Mesenchymal stem cell (in vitro differentiated cells and primary cell): ENCODE data around the gene TMEM100. TPM values are rescaled to one million over a fixed set of nuclear protein-coding genes. Genes with fewer than 3 reads are reported as not detected.

Experiments
- DNase-seq: peaks from one replicate; pipeline ENCODE4 v3.0.0-alpha.2; 2013
- H2AFZ ChIP-seq: one replicate; pipeline ENCODE4 v1.6.1; 2013; ENCODE audit warnings: low read depth, mild to moderate bottlenecking, control low read depth, inconsistent platforms, low read length, moderate library complexity
- H2AK5ac ChIP-seq: 2 replicates; pipeline ENCODE4 v1.6.1; 2013; ENCODE audit warnings: low read length, moderate library complexity, mild to moderate bottlenecking, inconsistent platforms; ENCODE audit not compliant: severe bottlenecking
- H2BK120ac ChIP-seq: one replicate; pipeline ENCODE4 v1.6.1; 2013; ENCODE audit warnings: low read depth, mild to moderate bottlenecking, inconsistent platforms, low read length, moderate library complexity
- H2BK12ac ChIP-seq, 2 experiments: one replicate each; pipeline ENCODE4 v1.6.1; 2013; ENCODE audit warnings: inconsistent platforms in 2 of 2, low read length in 2 of 2, mild to moderate bottlenecking in 2 of 2, moderate library complexity in 2 of 2, control low read depth in 1 of 2
- H2BK15ac ChIP-seq: one replicate; pipeline ENCODE4 v1.6.1; 2013; ENCODE audit warnings: mild to moderate bottlenecking, low read depth, inconsistent platforms; ENCODE audit not compliant: poor library complexity, severe bottlenecking
- H2BK5ac ChIP-seq: 2 replicates; pipeline ENCODE4 v1.6.1; 2013; ENCODE audit warnings: low read depth, mild to moderate bottlenecking, low read length, control low read depth, inconsistent platforms; ENCODE audit not compliant: poor library complexity, severe bottlenecking
- H3K14ac ChIP-seq, 2 experiments: one replicate each; pipeline ENCODE4 v1.6.1; 2013; ENCODE audit warnings: inconsistent platforms in 2 of 2, low read length in 2 of 2, control low read depth in 1 of 2, mild to moderate bottlenecking in 1 of 2, moderate library complexity in 1 of 2
- H3K18ac ChIP-seq, 2 experiments: one replicate each; pipeline ENCODE4 v1.6.1; 2013; ENCODE audit warnings: inconsistent platforms in 2 of 2, low read length in 2 of 2, control low read depth in 1 of 2, low read depth in 1 of 2, mild to moderate bottlenecking in 1 of 2
- H3K23ac ChIP-seq, 2 experiments: one replicate each; pipeline ENCODE4 v1.6.1; 2013; ENCODE audit warnings: inconsistent platforms in 2 of 2, low read length in 2 of 2, mild to moderate bottlenecking in 2 of 2, moderate library complexity in 2 of 2, control low read depth in 1 of 2
- H3K27ac ChIP-seq: 2 replicates; pipeline ENCODE4 v1.5.1; 2013; ENCODE audit warnings: mild to moderate bottlenecking, moderate library complexity, low read length, control low read depth, inconsistent platforms; ENCODE audit not compliant: poor library complexity, severe bottlenecking
- H3K27me3 ChIP-seq, 2 experiments: 2 replicates each; pipeline versions ENCODE4 v1.6.1 to v1.7.0; 2013; ENCODE audit warnings: low read length in 2 of 2, mild to moderate bottlenecking in 2 of 2, moderate library complexity in 2 of 2, control low read depth in 1 of 2, inconsistent platforms in 1 of 2; ENCODE audit not compliant: control insufficient read depth in 1 of 2, insufficient read depth in 1 of 2
- H3K36me3 ChIP-seq, 2 experiments: 2 replicates each; pipeline versions ENCODE4 v1.6.1 to v1.7.0; 2013; ENCODE audit warnings: low read length in 2 of 2, control low read depth in 1 of 2, inconsistent platforms in 1 of 2, low read depth in 1 of 2, mild to moderate bottlenecking in 1 of 2; ENCODE audit not compliant: insufficient read depth in 2 of 2, control insufficient read depth in 1 of 2
- H3K4ac ChIP-seq, 2 experiments: one replicate each; pipeline ENCODE4 v1.6.1; 2013; ENCODE audit warnings: inconsistent platforms in 2 of 2, low read length in 2 of 2, mild to moderate bottlenecking in 2 of 2, moderate library complexity in 2 of 2, control low read depth in 1 of 2, low read depth in 1 of 2
- H3K4me1 ChIP-seq: 2 replicates; pipeline ENCODE4 v1.6.1; 2013; ENCODE audit warnings: low read depth, low read length, control low read depth; ENCODE audit not compliant: control insufficient read depth, insufficient read depth
- H3K4me2 ChIP-seq: 2 replicates; pipeline ENCODE4 v1.6.1; 2013; ENCODE audit warnings: low read length, mild to moderate bottlenecking, inconsistent platforms; ENCODE audit not compliant: poor library complexity, severe bottlenecking
- H3K4me3 ChIP-seq, 2 experiments: 2 replicates each; pipeline versions ENCODE4 v1.5.1 to v1.7.0; 2013; ENCODE audit warnings: low read length in 2 of 2, mild to moderate bottlenecking in 2 of 2, control low read depth in 1 of 2, low read depth in 1 of 2; ENCODE audit not compliant: insufficient read depth in 1 of 2
- H3K79me1 ChIP-seq: replicated peaks from 2 replicates; pipeline ENCODE4 v1.6.1; 2013; ENCODE audit warnings: mild to moderate bottlenecking, control low read depth, low read length, inconsistent platforms; ENCODE audit not compliant: poor library complexity, severe bottlenecking
- H3K9ac ChIP-seq: 2 replicates; pipeline ENCODE4 v1.7.0; 2013; ENCODE audit warnings: mild to moderate bottlenecking, low read length, moderate library complexity
- H3K9me3 ChIP-seq: 2 replicates; pipeline ENCODE4 v1.7.0; 2013; ENCODE audit warnings: mild to moderate bottlenecking, low read length; ENCODE audit not compliant: control insufficient read depth
- H4K8ac ChIP-seq: one replicate; pipeline ENCODE4 v1.6.1; 2013; ENCODE audit warnings: inconsistent platforms, mild to moderate bottlenecking, low read length, moderate library complexity
- H4K91ac ChIP-seq: one replicate; pipeline ENCODE4 v1.6.1; 2013; ENCODE audit warnings: mild to moderate bottlenecking, low read length, inconsistent platforms
- WGBS: methylation state at CpG from one replicate; pipeline ENCODE4 v1.1.7; 2013; ENCODE audit warnings: mixed read lengths; 5-methylcytosine and 5-hydroxymethylcytosine counted together
- polyA plus RNA-seq, 2 experiments: library from polyadenylated mRNA; stranded (reverse); fragments of 200-250 nt; gene quantifications; one replicate each; pipeline ENCODE4 v1.2.3, GENCODE V29; 2013

TMEM100 gene, protein sequence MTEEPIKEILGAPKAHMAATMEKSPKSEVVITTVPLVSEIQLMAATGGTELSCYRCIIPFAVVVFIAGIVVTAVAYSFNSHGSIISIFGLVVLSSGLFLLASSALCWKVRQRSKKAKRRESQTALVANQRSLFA
- polyA plus RNA-seq (2013, experiment 1 of 2): 151 TPM
- 182 TPM for polyA plus RNA-seq (2013, experiment 2 of 2)

DNA sequence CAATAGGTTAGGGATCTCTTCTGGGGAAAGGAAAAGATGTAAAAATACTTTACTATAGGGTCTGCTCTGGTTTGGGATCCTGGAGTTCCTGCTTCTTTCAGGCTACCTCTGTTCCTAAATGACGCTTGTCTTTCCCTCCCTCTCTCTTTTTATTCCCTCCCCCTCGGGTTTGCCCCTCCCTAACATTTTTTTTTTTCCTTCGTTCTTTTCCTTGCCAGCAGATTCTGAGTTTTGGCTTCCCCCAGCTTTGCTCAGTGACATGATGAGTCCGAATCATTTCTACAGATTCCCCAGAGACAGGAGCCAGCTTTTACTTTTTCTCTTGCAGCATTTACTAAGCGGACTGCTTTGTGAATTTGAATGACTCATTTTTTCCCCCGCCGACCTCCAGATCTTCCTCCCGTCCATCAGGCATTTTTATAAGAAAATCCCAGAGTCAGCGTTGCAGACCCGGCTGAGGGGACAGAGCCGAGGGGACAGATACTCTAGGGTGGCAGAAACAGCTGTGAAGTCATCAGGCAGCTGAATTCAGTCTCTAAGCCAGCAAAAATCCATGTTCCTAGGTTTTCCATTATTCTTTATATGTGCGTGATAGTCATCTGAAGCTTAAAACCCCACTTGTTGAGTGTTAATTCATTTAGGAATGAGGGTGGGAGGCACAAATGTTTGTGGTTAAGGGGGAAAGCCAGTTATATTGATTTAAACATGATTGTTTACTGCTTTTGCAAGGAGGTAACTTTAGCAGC, at the start of gene TMEM100:
Gene TMEM100, minus strand, starts transcription at position 123 of the 746 bp plus-strand sequence. CDS start 1,794 bp downstream, outside the sequence.
- WGBS: 2% methylated on average over 12 of the region's 12 CpGs

DNA sequence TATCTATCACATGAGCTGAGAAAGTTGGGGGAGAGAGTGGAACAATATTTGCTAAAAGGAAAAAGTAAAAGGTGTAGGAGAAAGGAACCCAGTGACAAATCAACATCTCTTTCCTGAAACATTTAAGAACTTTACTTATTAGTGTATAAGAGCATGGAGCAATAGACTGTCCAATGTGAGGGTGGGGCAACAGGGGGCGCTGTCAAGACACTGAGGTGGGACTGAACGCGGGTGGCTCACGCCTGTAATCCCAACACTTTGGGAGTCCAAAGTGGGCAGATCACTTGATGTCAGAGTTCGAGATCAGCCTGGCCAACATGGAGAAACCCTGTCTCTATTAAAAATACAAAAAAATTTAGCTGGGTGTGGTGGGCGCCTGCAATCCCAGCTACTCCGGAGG, 49.4 kb upstream of the TMEM100 start:
- Histone ChIP-seq H3K27ac (no peak overlapping the region), H2BK15ac (no peak overlapping the region), H3K36me3 (peaks cover 27 to 68% of the 10 kb centered on the region in 2 experiments), H2BK120ac (no peak overlapping the region), H3K4me2 (no peak overlapping the region), H3K18ac (no peak overlapping the region), H3K4me3 (no peak overlapping the region), H2BK5ac (no peak overlapping the region), H3K4me1 (peaks cover 5% of the 10 kb centered on the region), H3K4ac (no peak overlapping the region), H4K8ac (no peak overlapping the region), H2AFZ (no peak overlapping the region), H2AK5ac (no peak overlapping the region), H3K9me3 (no peaks in the 10 kb centered on the region), H3K23ac (no peak overlapping the region), H3K79me1 (peaks cover 19% of the 10 kb centered on the region), H4K91ac (no peak overlapping the region), H3K27me3 (no peaks in the 10 kb centered on the region), H3K14ac (no peak overlapping the region), H3K9ac (no peak overlapping the region), H2BK12ac (no peak overlapping the region)
- DNase-seq: no peak
- 97% methylated on average over 6 of the region's 7 CpGs for WGBS

More for the DNA sequence above, at the start of gene TMEM100:
- peak within 1 kb of the TSS in 1 of 2 experiments; percentile 47 for H3K4ac ChIP-seq
- H3K27ac ChIP-seq: no peak within 1 kb of the TSS
- H3K27me3 ChIP-seq: peaks cover 0 to 53% of the 10 kb centered on the region in 2 experiments
- H3K18ac ChIP-seq: peak within 1 kb of the TSS in 1 of 2 experiments; percentile 77
- no peak within 1 kb of the TSS for H2BK120ac ChIP-seq
- peak; percentile 93 for DNase-seq
- H3K4me1 ChIP-seq: no peaks in the 10 kb centered on the region
- H2BK12ac ChIP-seq: peak within 1 kb of the TSS in 1 of 2 experiments; percentile 21
- no peak within 1 kb of the TSS for H4K8ac ChIP-seq
- no peak within 1 kb of the TSS for H2BK5ac ChIP-seq
- H4K91ac ChIP-seq: no peak within 1 kb of the TSS
- H3K9me3 ChIP-seq: no peaks in the 10 kb centered on the region
- no peak within 1 kb of the TSS for H2BK15ac ChIP-seq
- no peaks in the 10 kb centered on the region for H3K36me3 ChIP-seq
- no peak within 1 kb of the TSS for H2AK5ac ChIP-seq
- peak within 1 kb of the TSS; percentile 85 for H3K9ac ChIP-seq
- no peak within 1 kb of the TSS for H3K14ac ChIP-seq
- H3K4me2 ChIP-seq: peak within 1 kb of the TSS; percentile 1
- no peak within 1 kb of the TSS for H3K23ac ChIP-seq
- no peaks in the 10 kb centered on the region for H3K79me1 ChIP-seq
- no peak within 1 kb of the TSS for H2AFZ ChIP-seq
- H3K4me3 ChIP-seq: peak within 1 kb of the TSS in 1 of 2 experiments; percentile 72

DNA sequence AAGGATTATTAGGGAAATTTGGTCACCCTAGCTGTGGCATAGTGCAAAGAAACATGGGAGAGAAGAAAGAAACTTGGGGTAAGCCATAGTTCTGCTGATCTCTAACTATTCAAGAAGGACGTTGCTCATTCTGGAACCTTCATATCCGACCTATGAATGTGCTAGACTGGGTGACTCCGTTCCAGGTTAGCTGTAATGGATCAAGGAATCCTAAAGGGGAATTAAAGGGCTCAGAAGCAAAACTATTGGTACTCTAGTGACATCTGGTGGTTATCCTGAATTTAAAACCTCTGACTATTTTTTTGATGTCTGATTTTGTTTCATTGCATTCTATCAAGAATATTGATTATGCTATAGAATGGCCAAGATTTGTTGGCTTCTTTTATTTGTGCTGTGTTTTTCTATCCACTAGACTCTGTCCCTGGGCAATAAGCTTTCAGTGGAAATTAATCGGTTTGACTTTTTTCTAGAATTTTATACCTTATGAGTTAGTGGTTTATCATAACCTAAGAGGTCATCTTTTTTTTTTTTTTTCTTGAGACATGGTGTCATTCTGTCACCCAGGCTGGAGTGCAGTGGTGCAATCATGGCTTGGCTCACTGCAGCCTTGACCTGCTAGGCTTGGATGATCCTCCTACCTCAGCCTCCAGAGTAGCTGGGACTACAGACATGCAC, 47.7 kb upstream of the TMEM100 start:
- 36% methylated on average over 3 of the region's 4 CpGs for WGBS
- H3K36me3 ChIP-seq: peaks cover 21 to 50% of the 10 kb centered on the region in 2 experiments
- H3K4me2 ChIP-seq: no peak overlapping the region
- no peak overlapping the region for H4K91ac ChIP-seq
- no peak overlapping the region for H3K14ac ChIP-seq
- no peaks in the 10 kb centered on the region for H3K27me3 ChIP-seq
- H3K4me3 ChIP-seq: peak overlapping the region in 1 of 2 experiments; percentile 34
- H2BK5ac ChIP-seq: no peak overlapping the region
- H3K4ac ChIP-seq: peak overlapping the region in 1 of 2 experiments; percentile 41
- no peak overlapping the region for H2BK120ac ChIP-seq
- H2AK5ac ChIP-seq: no peak overlapping the region
- no peak overlapping the region for H2AFZ ChIP-seq
- peak overlapping the region in 1 of 2 experiments; percentile 30 for H3K18ac ChIP-seq
- H2BK15ac ChIP-seq: no peak overlapping the region
- peaks cover 24% of the 10 kb centered on the region for H3K79me1 ChIP-seq
- no peak overlapping the region for H3K27ac ChIP-seq
- DNase-seq: peak; percentile 78
- no peak overlapping the region for H2BK12ac ChIP-seq
- H3K9ac ChIP-seq: peak overlapping the region; percentile 68
- no peaks in the 10 kb centered on the region for H3K9me3 ChIP-seq
- no peak overlapping the region for H3K23ac ChIP-seq
- H4K8ac ChIP-seq: no peak overlapping the region
- H3K4me1 ChIP-seq: peaks cover 5% of the 10 kb centered on the region

DNA sequence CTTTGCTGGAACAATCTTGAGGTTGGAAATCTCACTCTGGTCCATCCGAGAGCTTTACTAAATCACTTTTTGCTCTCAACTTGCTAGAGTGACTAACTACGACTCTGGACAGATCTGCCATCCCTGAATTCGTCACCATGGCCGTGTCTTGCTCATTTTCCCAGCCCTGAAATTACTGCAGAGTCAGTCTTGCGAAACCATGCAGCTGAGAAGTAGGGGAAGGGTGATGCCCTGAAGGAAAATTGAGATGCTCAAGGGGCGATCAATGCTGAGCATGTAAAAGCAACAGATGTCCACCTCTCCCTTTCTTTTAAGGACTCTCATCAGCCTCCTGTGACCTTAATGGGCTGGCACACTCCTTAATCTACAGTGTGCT, 46.9 kb upstream of the TMEM100 start:
- Histone ChIP-seq H2BK5ac (no peak overlapping the region), H3K27ac (no peak overlapping the region), H2BK120ac (no peak overlapping the region), H3K23ac (no peak overlapping the region), H3K36me3 (peaks cover 17 to 44% of the 10 kb centered on the region in 2 experiments), H4K91ac (no peak overlapping the region), H3K14ac (no peak overlapping the region), H2AK5ac (no peak overlapping the region), H2BK12ac (no peak overlapping the region), H3K4ac (peak overlapping the region in 1 of 2 experiments; percentile 1), H3K4me3 (peak overlapping the region in 1 of 2 experiments; percentile 34), H3K4me2 (no peak overlapping the region), H3K4me1 (peaks cover 5% of the 10 kb centered on the region), H3K18ac (peak overlapping the region in 1 of 2 experiments; percentile 6), H2AFZ (no peak overlapping the region), H3K9ac (peak overlapping the region; percentile 68), H4K8ac (peak overlapping the region; percentile 16), H3K9me3 (no peaks in the 10 kb centered on the region), H2BK15ac (no peak overlapping the region), H3K27me3 (no peaks in the 10 kb centered on the region), H3K79me1 (peaks cover 25% of the 10 kb centered on the region)
- peak; percentile 89 for DNase-seq
- 51% methylated on average over 6 of the region's 6 CpGs for WGBS
